H1 (cell line): ENCODE measurements around the gene KIR2DL1. TPM values are rescaled to one million over a fixed set of nuclear protein-coding genes. Genes with fewer than 3 reads are reported as not detected.

ENCODE experiments used
- CTCF ChIA-PET: fragments of 300-600 bp; sonication (Branson Sonifier 250); formaldehyde crosslinking; loops from one replicate; lab custom pipeline; 2021; ENCODE audit not compliant: partially characterized antibody; lab: Charles Lee
- POLR2A ChIA-PET: fragments of 300-600 bp; sonication (Branson Sonifier 250); formaldehyde crosslinking; loops from one replicate; lab custom pipeline; 2021; ENCODE audit warnings: inconsistent platforms; ENCODE audit not compliant: partially characterized antibody; lab: Charles Lee
- DNase-seq, 2 experiments: peaks; one replicate each; pipeline versions ENCODE4 v3.0.0 to v3.0.0-alpha.2; 2010 to 2022; ENCODE audit warnings: low spot score in 2 of 2, low read depth in 1 of 2, mixed read lengths in 1 of 2
- FAIRE-seq: peaks from 2 replicates; lab custom pipeline; 2011; peaks lifted over from hg19 to GRCh38; lab: Jason Lieb, UNC
- H2AFZ ChIP-seq: 2 replicates; pipeline ENCODE4 v1.8.1; 2012; ENCODE audit warnings: low read length, inconsistent platforms
- H2AK5ac ChIP-seq: 2 replicates; pipeline ENCODE4 v1.6.1; 2013; ENCODE audit warnings: low read depth, low read length
- H2BK120ac ChIP-seq: replicated peaks from 2 replicates; pipeline ENCODE3; 2013; ENCODE audit warnings: low read depth, low read length, inconsistent platforms
- H2BK12ac ChIP-seq: 2 replicates; pipeline ENCODE4 v1.6.1; 2013; ENCODE audit warnings: low read depth, low read length
- H2BK15ac ChIP-seq: 2 replicates; pipeline ENCODE4 v1.6.1; 2013; ENCODE audit warnings: low read length
- H2BK20ac ChIP-seq: 2 replicates; pipeline ENCODE4 v1.6.1; 2013; ENCODE audit warnings: low read length
- H2BK5ac ChIP-seq: 2 replicates; pipeline ENCODE4 v1.6.1; 2013; ENCODE audit warnings: low read depth, low read length
- H3K14ac ChIP-seq: 2 replicates; pipeline ENCODE4 v1.6.1; 2013; ENCODE audit warnings: inconsistent platforms; ENCODE audit not compliant: insufficient read length
- H3K18ac ChIP-seq: 2 replicates; pipeline ENCODE4 v1.6.1; 2013; ENCODE audit warnings: low read length; ENCODE audit errors: extremely low read depth
- H3K23ac ChIP-seq: 2 replicates; pipeline ENCODE4 v1.6.1; 2013; ENCODE audit warnings: inconsistent platforms; ENCODE audit not compliant: insufficient read length
- H3K23me2 ChIP-seq: 2 replicates; pipeline ENCODE4 v1.6.1; 2013; ENCODE audit warnings: low read depth, low read length
- H3K27ac ChIP-seq: 2 replicates; pipeline ENCODE4 v1.6.1; 2011; ENCODE audit warnings: low read depth, low read length, inconsistent platforms
- H3K27me3 ChIP-seq, 4 experiments: replicated peaks in 1 of 4; 1 replicate in 1 of 4; 2 replicates in 3 of 4; pipeline versions ENCODE4 v1.6.1 to v1.8.1; 2011 to 2013; ENCODE audit warnings: low read length in 3 of 4, mild to moderate bottlenecking in 3 of 4, inconsistent platforms in 2 of 4, mixed read lengths in 2 of 4, moderate library complexity in 1 of 4; ENCODE audit not compliant: control insufficient read depth in 3 of 4, insufficient read depth in 3 of 4; ENCODE audit errors: extremely low read depth in 1 of 4
- H3K36me3 ChIP-seq, 4 experiments: 2 replicates each; pipeline versions ENCODE4 v1.6.1 to v1.8.1; 2011 to 2013; ENCODE audit warnings: mild to moderate bottlenecking in 4 of 4, low read length in 3 of 4, moderate library complexity in 2 of 4, control low read depth in 1 of 4, inconsistent platforms in 1 of 4; ENCODE audit not compliant: insufficient read depth in 4 of 4, control insufficient read depth in 2 of 4
- H3K4ac ChIP-seq: replicated peaks from 2 replicates; pipeline ENCODE3; 2013; ENCODE audit warnings: low read length, low read depth, mixed read lengths, inconsistent platforms; ENCODE audit not compliant: insufficient read length
- H3K4me1 ChIP-seq, 4 experiments: replicated peaks in 1 of 4; 1 replicate in 1 of 4; 2 replicates in 3 of 4; pipeline versions ENCODE4 v1.6.1 to v1.8.1; 2011 to 2013; ENCODE audit warnings: low read length in 3 of 4, inconsistent platforms in 2 of 4, mixed read lengths in 1 of 4; ENCODE audit not compliant: insufficient read depth in 4 of 4, control insufficient read depth in 3 of 4
- H3K4me2 ChIP-seq, 2 experiments: 2 replicates each; pipeline versions ENCODE4 v1.6.1 to v1.8.1; 2011 to 2013; ENCODE audit warnings: low read depth in 2 of 2, low read length in 2 of 2, control low read depth in 1 of 2, inconsistent platforms in 1 of 2, mild to moderate bottlenecking in 1 of 2; ENCODE audit not compliant: insufficient read depth in 1 of 2
- H3K4me3 ChIP-seq, 4 experiments: fragments of 200-600, 300-600 bp in 1 of 4; sonication (generic), shearing (Covaris generic), sonication (Bioruptor Twin) in 1 of 4; 2 replicates each; pipeline versions ENCODE4 v1.5.1 to v1.8.1; 2011 to 2016; ENCODE audit warnings: low read length in 4 of 4, low read depth in 3 of 4, control low read depth in 2 of 4, inconsistent platforms in 2 of 4, mild to moderate bottlenecking in 2 of 4, mixed read lengths in 1 of 4, moderate library complexity in 1 of 4; ENCODE audit not compliant: insufficient read depth in 2 of 4; ENCODE audit errors: extremely low read depth in 1 of 4
- H3K56ac ChIP-seq: replicated peaks from 2 replicates; pipeline ENCODE3; 2013; ENCODE audit warnings: low read depth, mild to moderate bottlenecking, mixed read lengths, low read length, inconsistent platforms; ENCODE audit not compliant: insufficient read length
- H3K79me1 ChIP-seq: 2 replicates; pipeline ENCODE4 v1.6.1; 2013; ENCODE audit warnings: low read depth, low read length, control low read depth
- H3K79me2 ChIP-seq, 2 experiments: 2 replicates each; pipeline versions ENCODE4 v1.6.1 to v1.8.1; 2012 to 2013; ENCODE audit warnings: low read length in 2 of 2, mild to moderate bottlenecking in 2 of 2, inconsistent platforms in 1 of 2; ENCODE audit not compliant: insufficient read depth in 2 of 2, control insufficient read depth in 1 of 2
- H3K9ac ChIP-seq, 4 experiments: replicated peaks in 1 of 4; 1 replicate in 1 of 4; 2 replicates in 3 of 4; pipeline versions ENCODE4 v1.6.1 to v1.8.1; 2011 to 2013; ENCODE audit warnings: low read depth in 3 of 4, low read length in 3 of 4, control low read depth in 2 of 4, mild to moderate bottlenecking in 2 of 4, moderate library complexity in 2 of 4, inconsistent platforms in 1 of 4; ENCODE audit errors: extremely low read depth in 1 of 4
- H3K9me3 ChIP-seq, 2 experiments: 2 replicates each; pipeline versions ENCODE4 v1.6.1 to v1.8.1; 2012 to 2013; ENCODE audit warnings: mild to moderate bottlenecking in 2 of 2, moderate library complexity in 2 of 2, control low read depth in 1 of 2, inconsistent platforms in 1 of 2, low read depth in 1 of 2, low read length in 1 of 2, mixed read lengths in 1 of 2; ENCODE audit not compliant: insufficient read depth in 2 of 2
- H4K20me1 ChIP-seq, 2 experiments: replicated peaks in 1 of 2; 2 replicates each; pipeline versions ENCODE3 to v1.8.1; 2011 to 2013; ENCODE audit warnings: inconsistent platforms in 2 of 2, low read length in 2 of 2, mild to moderate bottlenecking in 1 of 2; ENCODE audit not compliant: insufficient read depth in 2 of 2, control insufficient read depth in 1 of 2
- H4K5ac ChIP-seq: 2 replicates; pipeline ENCODE4 v1.6.1; 2013; ENCODE audit warnings: low read length, low read depth, mixed read lengths, inconsistent platforms; ENCODE audit not compliant: insufficient read length
- H4K8ac ChIP-seq: 2 replicates; pipeline ENCODE4 v1.8.0; 2013; ENCODE audit warnings: mild to moderate bottlenecking, moderate library complexity, low read length, inconsistent platforms; ENCODE audit not compliant: insufficient read depth; ENCODE audit errors: extremely low read depth
- H4K91ac ChIP-seq: replicated peaks from 2 replicates; pipeline ENCODE3; 2013; ENCODE audit warnings: low read length, mixed read lengths, inconsistent platforms; ENCODE audit not compliant: insufficient read length
- CBX8 ChIP-seq: fragments of 300-800, 300-1000 bp; sonication (generic); IDR thresholded peaks from 2 replicates; pipeline ENCODE4 v1.7.1; 2016; ENCODE audit warnings: low read depth, low read length, borderline replicate concordance
- JUND ChIP-seq: IDR thresholded peaks from 2 replicates; pipeline ENCODE4 v1.6.1; 2011; ENCODE audit warnings: mild to moderate bottlenecking, improper control_type of control experiment, low read length
- RNF2 ChIP-seq: fragments of 200-900, 300-1000 bp; sonication (generic); IDR thresholded peaks from 2 replicates; pipeline ENCODE4 v1.7.1; 2016; ENCODE audit warnings: borderline replicate concordance, low read depth, mild to moderate bottlenecking, antibody characterized with exemption, low read length; ENCODE audit not compliant: poor library complexity, severe bottlenecking; ENCODE audit errors: missing control alignments
- SP4 ChIP-seq: IDR thresholded peaks from 2 replicates; pipeline ENCODE4 v1.6.1; 2012; ENCODE audit warnings: low read length, inconsistent platforms
- SUZ12 ChIP-seq: fragments of 200-600 bp; sonication (generic); IDR thresholded peaks from 2 replicates; pipeline ENCODE4 v1.6.1; 2012; ENCODE audit warnings: mild to moderate bottlenecking, inconsistent platforms, low read length, moderate library complexity, mixed read lengths
- TAF7 ChIP-seq: optimal IDR thresholded peaks from 2 replicates; pipeline ENCODE3; 2011; ENCODE audit warnings: low read depth, mild to moderate bottlenecking, inconsistent platforms, low read length, moderate library complexity, borderline replicate concordance
- TBP ChIP-seq: IDR thresholded peaks from 2 replicates; pipeline ENCODE4 v1.6.1; 2011; ENCODE audit warnings: low read depth, low read length, improper control_type of control experiment
- WGBS, 2 experiments: shearing (Covaris generic) in 1 of 2; methylation state at CpG; one replicate each; pipeline versions ENCODE4 v1.1.6 to v1.1.7; 2013 to 2015; ENCODE audit warnings: low lambda C conversion rate in 2 of 2, mixed read lengths in 2 of 2, inconsistent platforms in 1 of 2, low coverage in 1 of 2, missing lambda C conversion rate in 1 of 2; ENCODE audit not compliant: insufficient replicate concordance in 2 of 2, insufficient coverage in 1 of 2, insufficient read length in 1 of 2; ENCODE audit errors: extremely low coverage in 1 of 2, missing lambda C conversion rate in 1 of 2; 5-methylcytosine and 5-hydroxymethylcytosine counted together
- polyA plus RNA-seq, 7 experiments: library from polyadenylated mRNA; depleted of rRNA in 3 of 7; stranded (reverse) in 5 of 7; unstranded in 2 of 7; fragments of >200 nt in 5 of 7; fragments of 200-250 nt in 2 of 7; gene quantifications; 1 replicate in 5 of 7; 2 replicates in 1 of 7; 4 replicates in 1 of 7; pipeline versions ENCODE4 v1.2.1 to v1.2.3, GENCODE V29; 2011 to 2013; ENCODE audit warnings: missing spikeins in 2 of 7, mixed read lengths in 2 of 7
- total RNA-seq: library from RNA; stranded (reverse); fragmentation: NEBNext Ultra II Directional; extraction: Animal tissue kit (Norgen Biotek cat#: 25700); gene quantifications from 2 replicates; pipeline ENCODE4 v1.2.1, GENCODE V29; 2021
- TF ChIP-seq, protein P1 (sequence below), 3 experiments: IDR thresholded peaks; 1 replicate in 2 of 3; 2 replicates in 1 of 3; pipeline versions ENCODE4 v1.5.1 to v1.6.1; 2011; ENCODE audit warnings: low read length in 3 of 3, mild to moderate bottlenecking in 3 of 3, inconsistent platforms in 2 of 3, low read depth in 1 of 3, moderate library complexity in 1 of 3; ENCODE audit not compliant: insufficient read depth in 1 of 3; ENCODE audit errors: control extremely low read depth in 1 of 3
- TF ChIP-seq, protein P2 (sequence below): IDR thresholded peaks from 2 replicates; pipeline ENCODE4 v1.6.1; 2012; ENCODE audit warnings: inconsistent platforms

The KIR2DL1 gene
- total and polyA plus RNA-seq, 2 of the 8 experiments (the other 6 are each of a cell fraction or from before 2014, with no cell fraction given), result not detected

DNA sequence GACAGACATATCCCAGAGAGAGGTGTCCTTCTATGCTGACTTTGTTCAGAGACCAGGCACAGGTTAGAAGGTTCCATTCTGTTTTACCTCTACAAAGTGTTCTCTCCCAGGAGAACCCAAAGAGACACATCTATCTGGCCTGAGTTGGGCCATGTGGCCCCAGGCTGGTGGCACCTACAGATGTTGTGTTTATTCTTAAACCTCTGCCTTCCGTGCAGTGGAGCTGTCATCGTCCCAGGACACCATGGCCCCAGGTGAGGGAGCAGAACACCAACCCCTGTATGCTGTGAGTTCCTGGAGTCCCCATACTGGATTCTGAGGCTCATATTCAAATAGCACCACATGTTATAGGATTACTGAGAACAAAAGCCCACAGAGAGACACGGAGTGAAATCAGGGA, 41.4 kb upstream of the KIR2DL1 start:
- no peak overlapping the region for H2BK20ac ChIP-seq
- H3K23ac ChIP-seq, result no peak overlapping the region
- no peaks in the 10 kb centered on the region for H3K4me1 ChIP-seq
- no peak overlapping the region for H2AFZ ChIP-seq
- no peak overlapping the region for H3K56ac ChIP-seq
- TF ChIP-seq TAF7 (no peak), SP4 (no peak), CBX8 (no peak), RNF2 (no peak), SUZ12 (no peak), JUND (no peak), TBP (no peak)
- TF ChIP-seq, protein P1, sequence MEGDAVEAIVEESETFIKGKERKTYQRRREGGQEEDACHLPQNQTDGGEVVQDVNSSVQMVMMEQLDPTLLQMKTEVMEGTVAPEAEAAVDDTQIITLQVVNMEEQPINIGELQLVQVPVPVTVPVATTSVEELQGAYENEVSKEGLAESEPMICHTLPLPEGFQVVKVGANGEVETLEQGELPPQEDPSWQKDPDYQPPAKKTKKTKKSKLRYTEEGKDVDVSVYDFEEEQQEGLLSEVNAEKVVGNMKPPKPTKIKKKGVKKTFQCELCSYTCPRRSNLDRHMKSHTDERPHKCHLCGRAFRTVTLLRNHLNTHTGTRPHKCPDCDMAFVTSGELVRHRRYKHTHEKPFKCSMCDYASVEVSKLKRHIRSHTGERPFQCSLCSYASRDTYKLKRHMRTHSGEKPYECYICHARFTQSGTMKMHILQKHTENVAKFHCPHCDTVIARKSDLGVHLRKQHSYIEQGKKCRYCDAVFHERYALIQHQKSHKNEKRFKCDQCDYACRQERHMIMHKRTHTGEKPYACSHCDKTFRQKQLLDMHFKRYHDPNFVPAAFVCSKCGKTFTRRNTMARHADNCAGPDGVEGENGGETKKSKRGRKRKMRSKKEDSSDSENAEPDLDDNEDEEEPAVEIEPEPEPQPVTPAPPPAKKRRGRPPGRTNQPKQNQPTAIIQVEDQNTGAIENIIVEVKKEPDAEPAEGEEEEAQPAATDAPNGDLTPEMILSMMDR (IDR thresholded peaks at IDR 0.05; ENCODE audit: control extremely low read depth in 1 of 3, insufficient read depth in 1 of 3, low read depth in 1 of 3, low read length in 3 of 3), result no peak
- TF ChIP-seq, protein P2, sequence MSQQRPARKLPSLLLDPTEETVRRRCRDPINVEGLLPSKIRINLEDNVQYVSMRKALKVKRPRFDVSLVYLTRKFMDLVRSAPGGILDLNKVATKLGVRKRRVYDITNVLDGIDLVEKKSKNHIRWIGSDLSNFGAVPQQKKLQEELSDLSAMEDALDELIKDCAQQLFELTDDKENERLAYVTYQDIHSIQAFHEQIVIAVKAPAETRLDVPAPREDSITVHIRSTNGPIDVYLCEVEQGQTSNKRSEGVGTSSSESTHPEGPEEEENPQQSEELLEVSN, result no peak
- H3K9ac ChIP-seq, result no peak overlapping the region
- H3K9me3 ChIP-seq, result peaks cover 69 to 83% of the 10 kb centered on the region in 2 experiments
- H2BK120ac ChIP-seq, result no peak overlapping the region
- no peaks in the 10 kb centered on the region for H4K20me1 ChIP-seq
- no peaks in the 10 kb centered on the region for H3K79me1 ChIP-seq
- no peak overlapping the region for H3K14ac ChIP-seq
- H3K27me3 ChIP-seq, result no peaks in the 10 kb centered on the region
- DNase-seq (no peak), FAIRE-seq (no peak)
- no peak overlapping the region for H3K27ac ChIP-seq
- no peaks in the 10 kb centered on the region for H3K79me2 ChIP-seq
- H2BK12ac ChIP-seq, result no peak overlapping the region
- no peak overlapping the region for H3K4me3 ChIP-seq
- ChIA-PET CTCF (no interaction called here), POLR2A (no interaction called here)
- H3K18ac ChIP-seq, result no peak overlapping the region
- 66% methylated on average over 3 of the region's 3 CpGs; no CpG with 5 or more reads in 1 of the 2 experiments for WGBS, 2 experiments
- H2BK15ac ChIP-seq, result no peak overlapping the region
- no peak overlapping the region for H4K91ac ChIP-seq
- H3K36me3 ChIP-seq, result peaks cover 0 to 4% (median 0%) of the 10 kb centered on the region in 4 experiments; a peak in 1 of 8 replicates
- H2BK5ac ChIP-seq, result no peak overlapping the region
- no peak overlapping the region for H3K4ac ChIP-seq
- H4K8ac ChIP-seq, result no peak overlapping the region
- H4K5ac ChIP-seq, result no peak overlapping the region
- H2AK5ac ChIP-seq, result no peak overlapping the region
- no peak overlapping the region for H3K4me2 ChIP-seq
- no peaks in the 10 kb centered on the region for H3K23me2 ChIP-seq
